ENCODE measurements around the gene ADSS2. TPM values are rescaled to one million over a fixed set of nuclear protein-coding genes. Genes with fewer than 3 reads are reported as not detected.
A peak's percentile ranks its signal among the peaks of the same experiment; 100 is the strongest.

The ADSS2 gene
- total RNA-seq, 1 experiment from 2014 or later = 76.7 TPM

GRCh38 chr1:244451951-244452795, 464 bp upstream of the ADSS2 start:
- no peaks in the 10 kb centered on the region for H4K20me1 ChIP-seq (ENCODE audit: insufficient read depth)
- CTCF ChIA-PET = no interaction called here
- no peaks in the 10 kb centered on the region for H3K9me3 ChIP-seq (ENCODE audit: insufficient read depth, low read depth)
- peak overlapping the region; percentile 85 for H3K4me3 ChIP-seq
- 0 out of 2 replicates have a peak overlapping the region, but pooled peaks have one; percentile 16 for H3K27ac ChIP-seq
- H3K27me3 ChIP-seq (ENCODE audit: insufficient read depth, low read depth) = no peaks in the 10 kb centered on the region
- DNase-seq = peak; percentile 96 to 99
- peak overlapping the region; percentile 93 for H3K4me2 ChIP-seq
- peaks cover 15% of the 10 kb centered on the region; the same call in 1 of the 2 replicates for H3K36me3 ChIP-seq (ENCODE audit: low read depth)
- peaks cover 8% of the 10 kb centered on the region; the same call in 1 of the 2 replicates for H3F3A ChIP-seq (ENCODE audit: insufficient read depth, low read depth)
- peaks cover 43% of the 10 kb centered on the region for H3K79me2 ChIP-seq (ENCODE audit: low read depth)
- POLR2A ChIA-PET (ENCODE audit: unreplicated experiment) = no interaction called here
- H3K9me2 ChIP-seq (ENCODE audit: insufficient read depth) = no peaks in the 10 kb centered on the region
- peak overlapping the region; percentile 88 for H2AFZ ChIP-seq
- H3K4me1 ChIP-seq (replicated peaks; ENCODE audit: insufficient read depth) = peaks cover 48% of the 10 kb centered on the region
- intact Hi-C loops (cut with micrococcal nuclease; ENCODE audit: unreplicated experiment) = loop anchor here (1.0 to 10.0 kb wide), 11 partner anchors 110 to 1197 kb away; partner anchors contain the start of genes AKT3, CEP170, COX20 and SDCCAG8
- no peak for TF ChIP-seq EZH2 (IDR thresholded peaks at IDR 0.05; ENCODE audit: low read depth)
- peak; percentile 47; the same call in 1 of the 2 replicates for TF ChIP-seq CTCF (conservative IDR thresholded peaks at IDR 0.05)
- no TSS peak for BruUV-seq (replicated peaks)

- H3K4me3 ChIP-seq = peak overlapping the region; percentile 85
- POLR2A ChIA-PET (ENCODE audit: unreplicated experiment) = interaction anchor here (0.5 kb wide), 1 partner anchor 177 kb away, joined by 10 read pairs; no protein-coding TSS in a partner anchor
- H2AFZ ChIP-seq = peak overlapping the region; percentile 93
- TF ChIP-seq EZH2 (IDR thresholded peaks at IDR 0.05; ENCODE audit: low read depth) = no peak
- no peak for TF ChIP-seq CTCF (conservative IDR thresholded peaks at IDR 0.05)
- H3K9me3 ChIP-seq (ENCODE audit: insufficient read depth, low read depth) = no peaks in the 10 kb centered on the region
- intact Hi-C loops (cut with micrococcal nuclease; ENCODE audit: unreplicated experiment) = loop anchor here (2.0 to 10.0 kb wide), 7 partner anchors 109 to 1196 kb away; partner anchors contain the start of genes AKT3, CEP170, COX20 and SDCCAG8
- peaks cover 56% of the 10 kb centered on the region for H3K79me2 ChIP-seq (ENCODE audit: low read depth)
- CTCF ChIA-PET = no interaction called here
- peaks cover 48% of the 10 kb centered on the region for H3K4me1 ChIP-seq (replicated peaks; ENCODE audit: insufficient read depth)
- H3F3A ChIP-seq (ENCODE audit: insufficient read depth, low read depth) = peaks cover 8% of the 10 kb centered on the region; the same call in 1 of the 2 replicates
- BruUV-seq (replicated peaks) = no TSS peak
- H4K20me1 ChIP-seq (ENCODE audit: insufficient read depth) = no peaks in the 10 kb centered on the region
- peak overlapping the region; percentile 77 for H3K27ac ChIP-seq
- peak in 1 of 2 experiments; percentile 55 for DNase-seq
- H3K27me3 ChIP-seq (ENCODE audit: insufficient read depth, low read depth) = no peaks in the 10 kb centered on the region
- H3K36me3 ChIP-seq (ENCODE audit: low read depth) = peaks cover 19% of the 10 kb centered on the region; the same call in 1 of the 2 replicates
- peak overlapping the region; percentile 93 for H3K4me2 ChIP-seq
- H3K9me2 ChIP-seq (ENCODE audit: insufficient read depth) = no peaks in the 10 kb centered on the region
Observed at GRCh38 chr1:244450597-244451538, 841 bp downstream of the ADSS2 start.

Measured in PC-9 (cell line).